Stimulated activated CD4-positive, alpha-beta T cell treated with anti-CD3 and anti-CD28 coated beads, Interleukin-4, amount 100 ng/mL, for 4 hours (primary cell): ENCODE measurements around the gene MAP3K5.

Experiments used
- DNase-seq, 2 experiments: peaks; one replicate each; pipeline ENCODE4 v3.0.0-alpha.2; 2020

The MAP3K5 gene

DNA sequence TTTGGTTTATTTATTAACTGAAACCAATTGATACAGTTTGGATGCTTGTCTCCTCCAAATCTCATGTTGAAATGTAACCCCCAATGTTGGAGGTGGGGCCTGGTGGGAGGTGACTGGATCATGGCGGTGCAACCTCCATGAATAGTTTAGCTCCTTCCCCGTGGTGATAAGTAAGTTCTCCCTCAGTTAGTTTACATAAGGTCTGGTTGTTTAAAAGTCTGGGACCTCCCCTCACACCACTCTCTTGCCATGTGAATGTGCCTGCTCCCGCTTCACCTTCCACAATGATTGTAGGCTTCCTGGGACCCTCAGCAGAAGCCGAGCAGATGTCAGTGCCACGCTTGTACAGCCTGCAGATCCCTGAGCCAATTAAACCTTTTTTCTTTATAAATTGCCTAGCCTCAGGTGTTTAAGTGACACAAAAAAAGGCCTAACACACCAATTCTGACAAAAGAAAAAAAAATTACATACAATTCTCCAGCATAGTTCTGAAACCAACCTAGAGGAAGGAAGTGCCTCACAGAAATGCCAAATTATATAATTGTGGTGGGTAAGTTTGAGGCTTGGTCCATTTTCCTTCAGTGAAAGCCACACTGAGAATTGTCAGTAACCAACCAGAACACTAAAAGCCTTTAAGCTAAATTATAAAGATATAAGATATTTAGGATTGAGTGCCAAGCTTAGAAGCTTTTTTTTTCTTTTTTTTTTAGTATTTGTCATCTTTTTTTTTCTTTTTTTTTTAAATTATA lies 257.1 kb downstream of the MAP3K5 start:
- DNase-seq: no peak

GRCh38 chr6:136534268-136534667 lies 258.0 kb downstream of the MAP3K5 start:
- no peak for DNase-seq

DNA sequence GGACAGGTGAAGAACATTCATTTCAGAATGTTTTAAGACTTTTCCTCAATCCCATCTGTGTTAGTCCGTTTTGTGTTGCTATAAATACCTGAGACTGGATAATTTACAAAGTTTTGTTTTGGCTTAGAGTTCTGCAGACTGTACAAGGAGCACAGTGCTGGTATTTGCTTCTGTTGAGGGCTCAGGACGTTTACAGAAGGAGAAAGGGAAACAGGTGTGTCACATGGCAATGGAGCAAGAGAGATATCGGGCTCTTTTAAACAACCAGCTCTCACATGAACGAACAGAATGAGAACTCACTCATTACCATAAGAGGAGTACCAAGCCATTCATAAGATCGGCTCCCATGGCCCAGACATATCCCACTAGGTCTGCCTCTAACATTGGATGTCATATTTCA lies 258.8 kb downstream of the MAP3K5 start:
- no peak for DNase-seq

- DNase-seq: no peak
These were observed 260.2 kb downstream of the MAP3K5 start for GRCh38 chr6:136532030-136532429.

GRCh38 chr6:136529710-136530109 lies 262.6 kb downstream of the MAP3K5 start:
- no peak for DNase-seq

DNA sequence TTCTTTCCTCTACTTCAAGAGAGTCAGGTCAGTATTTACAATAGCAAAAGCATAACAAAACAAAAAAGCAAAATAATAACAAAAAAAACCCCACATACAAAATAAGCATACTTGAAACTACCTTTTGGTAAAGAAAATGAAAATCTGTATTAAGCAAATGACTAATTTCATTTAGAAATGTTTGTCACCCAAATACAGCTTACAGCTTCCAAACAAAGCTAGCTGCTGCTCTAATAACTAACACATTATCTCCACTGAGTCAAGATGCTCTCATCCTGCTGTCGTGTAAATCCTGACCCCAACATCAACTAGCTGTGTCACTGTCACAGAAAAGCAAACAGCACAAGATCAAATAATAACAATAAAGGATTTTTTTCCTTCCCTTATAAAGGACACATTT lies 263.8 kb downstream of the MAP3K5 start:
- DNase-seq: no peak

DNA sequence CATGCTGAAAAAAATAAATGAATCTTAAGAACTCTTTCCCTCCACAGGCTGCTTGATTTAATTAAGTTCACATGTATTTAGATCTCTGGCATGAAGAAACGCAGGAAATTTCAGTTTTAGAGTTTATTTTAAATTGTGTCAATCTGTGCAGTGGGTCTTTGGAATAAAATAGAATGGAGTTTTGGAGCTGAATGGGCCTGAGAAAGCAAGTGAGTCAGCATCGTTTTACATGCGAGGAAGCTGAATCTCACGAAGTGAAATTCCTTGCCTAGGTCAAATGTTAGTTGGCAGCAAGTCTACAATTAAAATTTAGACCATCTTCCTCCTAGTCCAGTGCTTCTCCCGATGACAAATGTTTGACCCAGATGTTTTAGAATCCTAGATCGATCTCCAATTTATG lies 264.4 kb downstream of the MAP3K5 start:
- DNase-seq: no peak

- DNase-seq: no peak
These were observed 265.3 kb downstream of the MAP3K5 start for GRCh38 chr6:136526937-136527336.

DNA sequence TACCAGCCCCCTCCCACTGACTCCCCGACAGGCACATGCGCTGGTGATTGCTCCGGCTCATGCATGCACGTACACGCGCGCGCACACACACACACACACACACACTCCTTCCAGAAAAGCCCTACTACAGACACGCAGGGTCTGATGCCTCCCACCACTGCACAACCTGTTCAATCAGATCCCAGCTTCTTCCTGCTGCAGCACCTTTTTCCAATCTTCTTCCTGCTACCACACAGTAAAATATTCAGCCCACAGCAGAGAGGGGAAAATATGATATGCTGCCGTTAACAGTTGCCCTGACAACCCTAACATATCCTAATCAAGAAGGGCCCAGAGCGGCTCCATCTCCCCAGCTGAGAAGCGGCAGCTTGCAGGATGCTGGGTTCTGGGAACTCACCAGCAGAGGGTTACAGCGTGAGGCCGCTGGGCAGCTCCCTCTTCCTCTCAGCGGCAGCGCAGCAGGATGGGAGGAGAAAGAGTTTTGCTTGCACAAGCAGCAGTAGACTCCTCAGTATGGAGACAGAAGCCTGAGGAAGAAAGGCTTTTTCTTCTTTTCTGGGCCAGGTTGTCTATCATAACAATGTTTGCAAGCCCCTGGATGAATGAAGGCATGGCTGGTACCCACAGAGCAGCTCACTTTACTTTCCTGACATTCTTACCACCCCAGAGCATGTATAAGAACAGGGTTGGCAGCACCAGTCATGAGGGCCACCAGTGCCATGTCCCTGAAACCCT lies 265.9 kb downstream of the MAP3K5 start:
- peak in 1 of 2 experiments; percentile 15 for DNase-seq

- no peak for DNase-seq
These were observed 266.6 kb downstream of the MAP3K5 start for GRCh38 chr6:136525586-136526195.

- DNase-seq: no peak
These were observed 267.3 kb downstream of the MAP3K5 start for GRCh38 chr6:136524936-136525413.

DNA sequence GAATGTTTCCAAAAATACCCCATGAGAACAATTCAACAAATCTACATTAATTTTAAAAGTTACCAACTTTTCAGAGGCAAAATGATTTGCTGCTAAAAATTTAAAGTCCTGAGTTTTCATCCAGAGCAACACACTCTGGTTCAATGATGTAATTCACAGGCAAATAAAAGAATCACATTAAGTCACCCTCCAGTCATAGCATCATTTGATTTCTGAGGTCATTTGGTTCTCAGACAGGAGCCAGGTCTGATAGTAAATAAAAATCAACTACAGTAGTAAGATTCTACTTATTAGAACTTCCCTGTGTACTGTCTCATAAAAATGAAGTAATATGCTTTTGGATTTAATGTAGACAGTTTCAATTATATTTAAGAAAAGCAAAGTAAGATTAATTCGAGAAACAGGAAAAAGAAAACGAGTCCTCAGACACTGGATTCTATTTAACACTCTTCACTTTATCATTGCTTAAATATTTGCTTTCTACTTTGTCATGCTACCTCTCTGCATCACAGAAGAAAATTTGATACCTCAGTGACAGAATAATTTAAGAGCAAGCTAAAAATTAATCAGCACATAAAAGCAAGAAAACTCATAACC lies 267.8 kb downstream of the MAP3K5 start:
- DNase-seq: no peak

DNA sequence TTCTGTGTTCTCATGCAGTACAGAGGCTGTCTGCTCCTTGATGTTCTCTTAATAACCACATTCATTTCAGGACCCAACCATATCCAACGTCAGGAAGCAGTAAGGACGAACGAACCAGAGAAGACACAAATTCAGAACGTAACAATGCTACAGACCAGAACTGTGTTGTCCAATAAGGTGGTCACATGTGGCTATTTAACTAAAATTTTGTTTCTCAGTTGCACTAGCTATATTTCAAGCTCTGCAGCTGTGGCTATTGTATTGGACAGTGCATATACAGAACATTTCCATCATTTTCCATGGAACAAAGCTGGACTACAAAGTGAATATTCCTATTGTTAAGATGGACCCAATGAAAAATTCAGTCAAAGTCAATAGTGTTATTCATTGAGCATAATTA lies 269.1 kb downstream of the MAP3K5 start:
- DNase-seq: no peak

GRCh38 chr6:136522636-136523035 lies 269.6 kb downstream of the MAP3K5 start:
- DNase-seq: no peak

- DNase-seq: no peak
These were observed 270.4 kb downstream of the MAP3K5 start for GRCh38 chr6:136521911-136522310.

DNA sequence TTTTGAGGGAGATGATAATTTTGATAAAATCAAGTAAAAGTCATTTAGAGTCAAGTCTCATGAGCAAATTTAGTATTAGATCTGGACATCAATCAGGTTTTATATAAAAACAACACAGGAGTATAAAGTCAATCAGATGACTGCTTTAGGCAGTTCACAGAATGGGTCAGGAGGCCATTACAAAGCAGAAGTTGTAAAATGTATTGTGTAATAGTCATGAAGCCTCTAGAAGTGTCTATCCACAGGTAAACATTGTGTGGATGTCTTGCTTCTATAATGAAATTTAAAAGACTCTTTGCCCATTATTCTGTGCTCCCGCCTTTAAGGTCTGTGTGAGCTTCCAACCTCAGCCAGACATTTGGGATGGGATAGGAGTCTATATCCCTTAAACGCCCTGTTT lies 270.9 kb downstream of the MAP3K5 start:
- DNase-seq: no peak

- DNase-seq: no peak
These were observed 271.8 kb downstream of the MAP3K5 start for GRCh38 chr6:136520517-136520916.

DNA sequence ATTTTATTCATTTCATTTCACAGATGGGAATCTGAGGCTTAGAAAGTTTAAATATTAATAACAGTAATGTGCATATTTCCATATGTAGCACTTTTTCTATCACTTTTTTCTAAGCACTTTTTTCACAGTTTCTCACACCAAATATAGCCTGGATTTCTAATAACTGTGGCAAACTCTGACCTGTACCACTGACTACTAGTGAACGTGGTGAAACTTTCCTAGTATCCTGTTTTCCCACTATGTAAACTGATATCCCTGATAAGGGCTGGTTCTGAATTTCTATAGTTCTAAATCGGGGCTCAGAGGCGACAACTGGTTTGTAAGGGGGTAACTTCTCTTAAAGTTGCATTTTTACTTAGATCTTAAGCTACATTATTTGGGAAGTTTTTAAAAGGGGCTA lies 274.7 kb downstream of the MAP3K5 start:
- no peak for DNase-seq

GRCh38 chr6:136517002-136517401 lies 275.3 kb downstream of the MAP3K5 start:
- no peak for DNase-seq

DNA sequence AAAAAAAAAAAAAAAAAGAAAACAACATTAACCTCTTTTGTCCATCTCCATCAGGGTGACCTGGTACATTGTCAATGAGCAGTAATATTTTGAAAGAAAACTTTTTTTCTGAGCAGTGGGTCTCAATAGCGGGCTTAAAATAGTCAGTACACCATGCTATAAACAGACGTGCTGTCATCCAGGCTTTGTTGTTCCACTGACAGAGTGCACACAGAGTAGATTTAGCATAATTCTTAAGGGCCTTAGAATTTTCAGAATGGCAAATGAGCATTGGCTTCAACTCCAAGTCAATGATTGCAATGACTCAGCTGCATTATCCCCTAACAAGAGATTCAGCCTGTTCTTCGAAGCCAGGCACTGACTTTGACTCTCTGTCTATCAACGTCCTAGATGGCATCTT lies 277.7 kb downstream of the MAP3K5 start:
- DNase-seq: no peak

- DNase-seq: no peak
These were observed 280.4 kb downstream of the MAP3K5 start for GRCh38 chr6:136511926-136512325.

DNA sequence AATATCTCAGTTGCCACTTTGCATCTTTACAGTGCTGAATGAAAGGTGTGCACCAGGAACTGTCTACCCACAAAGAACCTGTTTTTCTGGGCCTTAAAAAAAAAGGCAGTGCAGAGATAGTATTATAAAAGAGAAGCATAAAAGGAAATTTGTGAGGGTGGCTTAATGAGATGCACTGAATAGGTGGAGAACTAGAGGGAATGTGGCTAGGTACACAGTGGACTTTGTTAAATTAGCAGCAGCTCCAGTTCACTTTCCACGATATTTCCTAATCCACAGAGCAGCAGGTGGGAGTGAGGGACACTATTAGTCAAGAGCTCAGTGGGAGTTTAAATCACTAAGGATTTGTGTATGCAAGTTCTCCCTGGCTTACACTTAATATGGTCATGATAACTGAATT lies 280.9 kb downstream of the MAP3K5 start:
- no peak for DNase-seq

- peak in 1 of 2 experiments; percentile 41 for DNase-seq
These were observed 281.5 kb downstream of the MAP3K5 start for GRCh38 chr6:136510782-136511181.

DNA sequence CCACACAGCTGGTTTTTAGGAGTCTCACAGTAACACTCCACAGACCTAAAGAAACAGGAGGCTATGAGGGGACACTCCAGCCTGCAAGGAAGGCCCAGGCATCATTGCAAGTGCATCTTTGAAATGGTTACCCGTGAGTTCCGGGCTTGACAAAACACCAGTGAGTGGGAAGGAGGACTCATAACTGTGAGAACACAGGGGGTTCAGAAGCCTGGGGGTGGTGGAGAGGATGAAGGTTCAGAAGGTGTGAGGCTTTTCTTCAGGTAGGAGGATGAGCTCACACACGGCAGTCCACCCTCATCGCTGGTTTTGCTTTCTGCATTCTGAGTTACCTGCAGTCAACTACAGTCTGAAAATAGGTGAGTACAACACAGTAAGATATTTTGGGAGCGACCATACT lies 282.0 kb downstream of the MAP3K5 start:
- DNase-seq: peak; percentile 8 to 58
